GM12891 (cell line): ENCODE results near the gene DNAI1.

ENCODE experiments used
- POLR2A ChIP-seq: IDR thresholded peaks from 2 replicates; pipeline ENCODE4 v1.6.1; 2011; ENCODE audit warnings: low read depth, low read length, control low read depth
- POLR2AphosphoS5 ChIP-seq: IDR thresholded peaks from 2 replicates; pipeline ENCODE4 v1.6.1; 2011; ENCODE audit warnings: low read depth, low read length, control low read depth
- POU2F2 ChIP-seq: IDR thresholded peaks from 2 replicates; pipeline ENCODE4 v1.6.1; 2011; ENCODE audit warnings: low read depth, mild to moderate bottlenecking, control low read depth, low read length, moderate library complexity
- SPI1 ChIP-seq: IDR thresholded peaks from 2 replicates; pipeline ENCODE4 v1.6.1; 2011; ENCODE audit warnings: low read depth, low read length, control low read depth
- TAF1 ChIP-seq: IDR thresholded peaks from 2 replicates; pipeline ENCODE4 v1.6.1; 2011; ENCODE audit warnings: low read depth, low read length, control low read depth

GRCh38 chr9:34556949-34557348, 98.3 kb downstream of the DNAI1 start:
- TF ChIP-seq POLR2A (no peak), TAF1 (no peak), POLR2AphosphoS5 (no peak), SPI1 (no peak), POU2F2 (no peak)
